Neural progenitor cell (in vitro differentiated cells): ENCODE data around the gene RTL9.

Source experiments
- CTCF ChIP-seq: fragments of 200-600 bp; sonication (generic); IDR thresholded peaks from 2 replicates; pipeline ENCODE4 v1.5.1; 2017; ENCODE audit warnings: antibody characterized with exemption, mild to moderate bottlenecking
- EZH2 ChIP-seq: fragments of 200-600 bp; sonication (generic); IDR thresholded peaks from 2 replicates; pipeline ENCODE4 v1.6.1; 2017; ENCODE audit warnings: antibody characterized with exemption, mild to moderate bottlenecking, moderate library complexity

GRCh38 chrX:110399497-110399896 lies 40.8 kb downstream of the RTL9 start:
- TF ChIP-seq CTCF (no peak), EZH2 (no peak)
